SJSA1 (cell line): ENCODE results near the gene EWSR1. TPM values are rescaled to one million over a fixed set of nuclear protein-coding genes. Genes with fewer than 3 reads are reported as not detected.

Experiments used
- DNase-seq, 2 experiments: peaks; one replicate each; pipeline ENCODE4 v3.0.0-alpha.2; 2015 to 2020; ENCODE audit warnings: low spot score in 2 of 2, low read depth in 1 of 2
- H3K27ac ChIP-seq: fragments of 250-450 bp; sonication (Bioruptor Pico); 2 replicates; pipeline ENCODE4 v1.5.1; 2020; ENCODE audit warnings: mild to moderate bottlenecking, moderate library complexity
- H3K27me3 ChIP-seq: fragments of 250-450 bp; sonication (Bioruptor Pico); replicated peaks from 2 replicates; pipeline ENCODE4 v1.5.1; 2020; ENCODE audit warnings: mild to moderate bottlenecking, moderate library complexity
- H3K36me3 ChIP-seq: fragments of 250-450 bp; sonication (Bioruptor Pico); 2 replicates; pipeline ENCODE4 v1.5.1; 2020; ENCODE audit warnings: mild to moderate bottlenecking
- H3K4me1 ChIP-seq: fragments of 250-450 bp; sonication (Bioruptor Pico); replicated peaks from 2 replicates; pipeline ENCODE4 v1.6.1; 2021; ENCODE audit warnings: mild to moderate bottlenecking
- H3K4me3 ChIP-seq: fragments of 250-450 bp; sonication (Bioruptor Pico); 2 replicates; pipeline ENCODE4 v1.5.1; 2020; ENCODE audit warnings: mild to moderate bottlenecking
- H3K9me3 ChIP-seq: fragments of 250-450 bp; sonication (Bioruptor Pico); replicated peaks from 2 replicates; pipeline ENCODE4 v1.5.1; 2020; ENCODE audit warnings: mild to moderate bottlenecking
- total RNA-seq: library from RNA; depleted of rRNA; stranded (reverse); fragments of >200 nt; shearing (Covaris generic); gene quantifications from 2 replicates; pipeline ENCODE4 v1.2.3, GENCODE V29; 2014

Gene EWSR1
- total RNA-seq, 1 experiment from 2014 or later = 297 TPM

- no peak overlapping the region for H3K27ac ChIP-seq
- DNase-seq = no peak
These were observed 51.0 kb downstream of the EWSR1 start for GRCh38 chr22:29319072-29319471.

GRCh38 chr22:29320546-29320945 lies 52.5 kb downstream of the EWSR1 start:
- DNase-seq = no peak
- Histone ChIP-seq H3K27ac (no peak overlapping the region), H3K4me1 (no peaks in the 10 kb centered on the region), H3K9me3 (no peaks in the 10 kb centered on the region), H3K4me3 (no peak overlapping the region), H3K27me3 (peaks cover 9% of the 10 kb centered on the region), H3K36me3 (no peaks in the 10 kb centered on the region)

More at GRCh38 chr22:29319072-29319471, 51.0 kb downstream of the EWSR1 start:
- H3K36me3 ChIP-seq = no peaks in the 10 kb centered on the region
- peaks cover 10% of the 10 kb centered on the region for H3K4me1 ChIP-seq
- H3K4me3 ChIP-seq = no peak overlapping the region
- H3K27me3 ChIP-seq = peaks cover 23% of the 10 kb centered on the region
- 0 out of 2 replicates have a peak, but pooled peaks cover 4% of the 10 kb centered on the region for H3K9me3 ChIP-seq

GRCh38 chr22:29323641-29324040 lies 55.6 kb downstream of the EWSR1 start:
- no peaks in the 10 kb centered on the region for H3K9me3 ChIP-seq
- no peak for DNase-seq

GRCh38 chr22:29325356-29325755 lies 57.3 kb downstream of the EWSR1 start:
- H3K9me3 ChIP-seq = no peaks in the 10 kb centered on the region
- no peaks in the 10 kb centered on the region for H3K27me3 ChIP-seq
- no peak overlapping the region for H3K27ac ChIP-seq
- no peak overlapping the region for H3K4me3 ChIP-seq
- H3K4me1 ChIP-seq = no peaks in the 10 kb centered on the region
- no peak for DNase-seq
- H3K36me3 ChIP-seq = peaks cover 31% of the 10 kb centered on the region

More at GRCh38 chr22:29323641-29324040, 55.6 kb downstream of the EWSR1 start:
- H3K27me3 ChIP-seq = no peaks in the 10 kb centered on the region
- peaks cover 16% of the 10 kb centered on the region for H3K36me3 ChIP-seq
- no peaks in the 10 kb centered on the region for H3K4me1 ChIP-seq
- H3K4me3 ChIP-seq = no peak overlapping the region
- no peak overlapping the region for H3K27ac ChIP-seq

- Histone ChIP-seq H3K9me3 (no peaks in the 10 kb centered on the region), H3K4me1 (no peaks in the 10 kb centered on the region), H3K36me3 (peaks cover 33% of the 10 kb centered on the region), H3K27ac (no peak overlapping the region), H3K27me3 (no peaks in the 10 kb centered on the region), H3K4me3 (no peak overlapping the region)
- DNase-seq = no peak
These were observed 57.8 kb downstream of the EWSR1 start for GRCh38 chr22:29325785-29326315.

GRCh38 chr22:29326481-29326880 lies 58.4 kb downstream of the EWSR1 start:
- H3K4me1 ChIP-seq = no peaks in the 10 kb centered on the region
- no peak overlapping the region for H3K4me3 ChIP-seq
- peaks cover 38% of the 10 kb centered on the region for H3K36me3 ChIP-seq
- no peak for DNase-seq
- H3K9me3 ChIP-seq = no peaks in the 10 kb centered on the region
- no peak overlapping the region for H3K27ac ChIP-seq
- H3K27me3 ChIP-seq = no peaks in the 10 kb centered on the region

- Histone ChIP-seq H3K27me3 (no peaks in the 10 kb centered on the region), H3K9me3 (no peaks in the 10 kb centered on the region), H3K27ac (no peak overlapping the region), H3K4me1 (no peaks in the 10 kb centered on the region), H3K36me3 (peaks cover 38% of the 10 kb centered on the region), H3K4me3 (no peak overlapping the region)
- DNase-seq = no peak
These were observed 59.2 kb downstream of the EWSR1 start for GRCh38 chr22:29327089-29327764.

- Histone ChIP-seq H3K27me3 (no peaks in the 10 kb centered on the region), H3K36me3 (peaks cover 42% of the 10 kb centered on the region), H3K27ac (no peak overlapping the region), H3K4me3 (no peak overlapping the region), H3K4me1 (no peaks in the 10 kb centered on the region), H3K9me3 (no peaks in the 10 kb centered on the region)
- no peak for DNase-seq
These were observed 60.0 kb downstream of the EWSR1 start for GRCh38 chr22:29328055-29328454.

GRCh38 chr22:29328566-29329500 lies 60.8 kb downstream of the EWSR1 start:
- DNase-seq = no peak

GRCh38 chr22:29329581-29329980 lies 61.5 kb downstream of the EWSR1 start:
- no peaks in the 10 kb centered on the region for H3K27me3 ChIP-seq
- H3K27ac ChIP-seq = no peak overlapping the region
- H3K9me3 ChIP-seq = no peaks in the 10 kb centered on the region
- DNase-seq = no peak
- H3K36me3 ChIP-seq = peaks cover 53% of the 10 kb centered on the region
- H3K4me1 ChIP-seq = no peaks in the 10 kb centered on the region
- H3K4me3 ChIP-seq = no peak overlapping the region

More at GRCh38 chr22:29328566-29329500, 60.8 kb downstream of the EWSR1 start:
- H3K4me3 ChIP-seq = no peak overlapping the region
- no peaks in the 10 kb centered on the region for H3K27me3 ChIP-seq
- H3K27ac ChIP-seq = no peak overlapping the region
- H3K9me3 ChIP-seq = no peaks in the 10 kb centered on the region
- peaks cover 50% of the 10 kb centered on the region for H3K36me3 ChIP-seq
- no peaks in the 10 kb centered on the region for H3K4me1 ChIP-seq

GRCh38 chr22:29330291-29330690 lies 62.2 kb downstream of the EWSR1 start:
- peaks cover 58% of the 10 kb centered on the region for H3K36me3 ChIP-seq
- no peaks in the 10 kb centered on the region for H3K27me3 ChIP-seq
- DNase-seq = no peak
- H3K4me1 ChIP-seq = no peaks in the 10 kb centered on the region
- H3K9me3 ChIP-seq = no peaks in the 10 kb centered on the region
- H3K27ac ChIP-seq = no peak overlapping the region
- no peak overlapping the region for H3K4me3 ChIP-seq

GRCh38 chr22:29330753-29331152 lies 62.7 kb downstream of the EWSR1 start:
- Histone ChIP-seq H3K27ac (no peak overlapping the region), H3K27me3 (no peaks in the 10 kb centered on the region), H3K9me3 (no peaks in the 10 kb centered on the region), H3K4me1 (no peaks in the 10 kb centered on the region), H3K36me3 (peaks cover 60% of the 10 kb centered on the region), H3K4me3 (no peak overlapping the region)
- no peak for DNase-seq

GRCh38 chr22:29331213-29331612 lies 63.1 kb downstream of the EWSR1 start:
- Histone ChIP-seq H3K27me3 (no peaks in the 10 kb centered on the region), H3K4me1 (no peaks in the 10 kb centered on the region), H3K27ac (no peak overlapping the region), H3K36me3 (peaks cover 64% of the 10 kb centered on the region), H3K9me3 (no peaks in the 10 kb centered on the region), H3K4me3 (no peak overlapping the region)
- no peak for DNase-seq
